ENCODE measurements around the gene RUNDC3A. TPM values are rescaled to one million over a fixed set of nuclear protein-coding genes. Genes with fewer than 3 reads are reported as not detected.

The RUNDC3A gene
- total and polyA plus RNA-seq, 2 of the 8 experiments (the other 6 are each of a cell fraction or from before 2014, with no cell fraction given) = 6.4 to 13.8 TPM

GRCh38 chr17:44267818-44268490 lies 40.4 kb upstream of the RUNDC3A start, which contains the start of gene SLC4A1:
Gene SLC4A1 (minus strand): TSS chr17:44268135. CDS start chr17:44262866, 5,269 bp downstream.
- 0 out of 2 replicates have a peak within 1 kb of the TSS, but pooled peaks have one; percentile 17 for H2BK12ac ChIP-seq (ENCODE audit: low read depth, low read length)
- H2BK15ac ChIP-seq (ENCODE audit: low read length) = peak within 1 kb of the TSS; percentile 61; the same call in 1 of the 2 replicates
- H3K27me3 ChIP-seq (replicated peaks in 1 of 4; ENCODE audit: control insufficient read depth in 3 of 4, extremely low read depth in 1 of 4, insufficient read depth in 3 of 4, low read length in 3 of 4) = no peaks in the 10 kb centered on the region
- no peaks in the 10 kb centered on the region for H3K9me3 ChIP-seq (ENCODE audit: insufficient read depth in 2 of 2, low read depth in 1 of 2, low read length in 1 of 2)
- H3K14ac ChIP-seq (ENCODE audit: insufficient read length) = no peak within 1 kb of the TSS
- H2BK20ac ChIP-seq (ENCODE audit: low read length) = no peak within 1 kb of the TSS
- no peaks in the 10 kb centered on the region for H3K79me2 ChIP-seq (ENCODE audit: control insufficient read depth in 1 of 2, insufficient read depth in 2 of 2, low read length in 2 of 2)
- no peak within 1 kb of the TSS; the same call in 1 of the 2 replicates for H3K18ac ChIP-seq (ENCODE audit: extremely low read depth, low read length)
- H3K23me2 ChIP-seq (ENCODE audit: low read depth, low read length) = no peaks in the 10 kb centered on the region
- no peak within 1 kb of the TSS for H3K23ac ChIP-seq (ENCODE audit: insufficient read length)
- no peaks in the 10 kb centered on the region for H4K20me1 ChIP-seq (replicated peaks in 1 of 2; ENCODE audit: control insufficient read depth in 1 of 2, insufficient read depth in 2 of 2, low read length in 2 of 2)
- no peak within 1 kb of the TSS for H3K4me2 ChIP-seq (ENCODE audit: insufficient read depth in 1 of 2, low read depth in 2 of 2, low read length in 2 of 2)
- no peak within 1 kb of the TSS for H2BK5ac ChIP-seq (ENCODE audit: low read depth, low read length)
- H2AFZ ChIP-seq (ENCODE audit: low read length) = no peak within 1 kb of the TSS
- H3K9ac ChIP-seq (replicated peaks in 1 of 4; ENCODE audit: extremely low read depth in 1 of 4, low read depth in 3 of 4, low read length in 3 of 4) = no peak within 1 kb of the TSS
- H3K79me1 ChIP-seq (ENCODE audit: low read depth, low read length) = no peaks in the 10 kb centered on the region
- no peak within 1 kb of the TSS for H3K4me3 ChIP-seq (ENCODE audit: extremely low read depth in 1 of 4, insufficient read depth in 2 of 4, low read depth in 3 of 4, low read length in 4 of 4)
- H3K27ac ChIP-seq (ENCODE audit: low read depth, low read length) = no peak within 1 kb of the TSS
- H3K4ac ChIP-seq (replicated peaks; ENCODE audit: insufficient read length, low read depth, low read length) = no peak within 1 kb of the TSS
- DNase-seq (ENCODE audit: low read depth in 1 of 2, low spot score in 2 of 2) (no peak), FAIRE-seq (no peak)
- no peak within 1 kb of the TSS for H3K56ac ChIP-seq (replicated peaks; ENCODE audit: insufficient read length, low read depth, low read length)
- H4K8ac ChIP-seq (ENCODE audit: extremely low read depth, insufficient read depth, low read length) = no peak within 1 kb of the TSS
- H4K91ac ChIP-seq (replicated peaks; ENCODE audit: insufficient read length, low read length) = no peak within 1 kb of the TSS
- H2BK120ac ChIP-seq (replicated peaks; ENCODE audit: low read depth, low read length) = no peak within 1 kb of the TSS
- CTCF ChIA-PET (ENCODE audit: partially characterized antibody) = interaction anchor here (0.7 to 1.7 kb wide), 4 partner anchors 14 to 58 kb away, joined by 3 to 5 read pairs (median 4); partner anchors contain the start of gene SLC25A39
- no peak within 1 kb of the TSS for H4K5ac ChIP-seq (ENCODE audit: insufficient read length, low read depth, low read length)
- WGBS, 2 experiments (ENCODE audit: extremely low coverage in 1 of 2, insufficient coverage in 1 of 2, insufficient read length in 1 of 2, insufficient replicate concordance in 2 of 2, low coverage in 1 of 2, low lambda C conversion rate in 2 of 2, missing lambda C conversion rate in 1 of 2) = 94% methylated on average over 3 of the region's 14 CpGs; no CpG with 5 or more reads in 1 of the 2 experiments
- peaks cover 0 to 4% (median under 1%) of the 10 kb centered on the region in 4 experiments; a peak in 3 of 7 replicates for H3K4me1 ChIP-seq (replicated peaks in 1 of 4; ENCODE audit: control insufficient read depth in 3 of 4, insufficient read depth in 4 of 4, low read length in 3 of 4)
- H2AK5ac ChIP-seq (ENCODE audit: low read depth, low read length) = no peak within 1 kb of the TSS; the same call in 1 of the 2 replicates
- no peaks in the 10 kb centered on the region for H3K36me3 ChIP-seq (ENCODE audit: control insufficient read depth in 2 of 4, insufficient read depth in 4 of 4, low read length in 3 of 4)
- POLR2A ChIA-PET (ENCODE audit: partially characterized antibody) = interaction anchor here (1.1 to 1.9 kb wide), 5 partner anchors 8 to 49 kb away, joined by 3 to 4 read pairs (median 3); no protein-coding TSS in a partner anchor
- TF ChIP-seq EZH2 (IDR thresholded peaks at IDR 0.05; ENCODE audit: low read depth, low read length, severe bottlenecking) = no peak
- TF ChIP-seq RFX5 (IDR thresholded peaks at IDR 0.05; ENCODE audit: borderline replicate concordance, low read depth, low read length) = no peak
- TF ChIP-seq BRCA1 (IDR thresholded peaks at IDR 0.05; ENCODE audit: low read depth, low read length) = no peak
- TF ChIP-seq JUND (IDR thresholded peaks at IDR 0.05; ENCODE audit: low read length) = no peak
- no peak for TF ChIP-seq SRF (IDR thresholded peaks at IDR 0.05; ENCODE audit: low read depth, low read length)
- no peak for TF ChIP-seq CHD2 (IDR thresholded peaks at IDR 0.05; ENCODE audit: low read length)
- no peak for TF ChIP-seq NRF1 (IDR thresholded peaks at IDR 0.05; ENCODE audit: low read depth, low read length)
- TF ChIP-seq KDM1A (IDR thresholded peaks at IDR 0.05; ENCODE audit: borderline replicate concordance, low read length) = no peak
- no peak for TF ChIP-seq SUZ12 (IDR thresholded peaks at IDR 0.05; ENCODE audit: low read length)
- no peak for TF ChIP-seq TBP (IDR thresholded peaks at IDR 0.05; ENCODE audit: low read depth, low read length)
- TF ChIP-seq MAX (IDR thresholded peaks at IDR 0.05) = no peak
- no peak for TF ChIP-seq RXRA (IDR thresholded peaks at IDR 0.05; ENCODE audit: insufficient read depth, low read depth, low read length)
- no peak for TF ChIP-seq SP2 (IDR thresholded peaks at IDR 0.05; ENCODE audit: low read length)
